ENCODE data around the gene RDH14. TPM values are rescaled to one million over a fixed set of nuclear protein-coding genes. Genes with fewer than 3 reads are reported as not detected.

The RDH14 gene
- polyA plus RNA-seq, 1 donor from 2014 or later = 36.6 TPM

DNA sequence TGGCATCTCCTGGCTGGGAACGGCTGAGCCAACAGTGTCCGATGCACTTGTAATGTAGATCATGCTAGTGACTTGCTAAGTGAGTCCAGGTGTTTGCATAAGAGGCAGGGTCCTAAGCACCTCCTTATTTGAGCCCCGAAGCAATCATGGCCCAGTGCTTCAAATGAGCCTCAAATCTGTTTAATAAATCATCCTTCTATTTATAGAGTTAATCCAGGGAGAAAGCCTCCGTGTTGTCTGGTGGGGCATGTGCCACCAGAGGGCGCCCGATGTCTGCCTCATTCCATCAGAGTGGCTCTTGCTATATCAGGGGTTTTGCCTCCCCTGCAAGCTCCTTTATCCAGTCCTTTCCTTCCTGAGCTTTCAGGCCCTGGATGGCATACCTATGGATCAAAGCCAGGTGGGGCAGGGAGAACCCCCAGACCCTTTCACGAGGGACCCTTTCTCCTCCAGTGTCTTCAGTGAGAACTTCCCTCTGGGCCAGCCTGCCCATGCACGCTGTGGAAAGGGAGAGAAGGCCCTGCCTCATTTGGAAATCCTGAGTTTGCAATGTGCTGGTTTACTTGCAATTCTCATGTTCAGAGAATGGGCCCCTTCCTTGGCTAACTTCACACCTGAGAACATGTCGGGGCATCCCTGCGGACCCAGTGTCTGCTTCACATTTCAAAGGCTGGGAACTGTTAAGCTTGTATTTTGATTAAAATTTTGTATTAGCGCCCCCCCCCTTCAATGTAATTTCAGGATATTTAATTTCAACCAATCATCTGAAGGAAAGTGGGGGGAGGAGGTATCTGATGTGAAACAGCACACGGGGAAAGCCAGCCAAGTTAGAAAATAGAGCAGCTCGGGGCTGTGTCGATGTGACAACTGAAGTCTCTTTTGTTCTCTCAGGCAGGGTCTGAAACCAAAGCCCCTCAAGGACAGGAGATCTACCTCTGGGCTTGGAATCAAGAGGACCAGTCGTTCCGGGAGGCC, 39.7 kb downstream of the RDH14 start:
- Mint-ChIP-seq H3K27ac (no peak overlapping the region), H3K4me3 (no peak overlapping the region), H3K36me3 (no peaks in the 10 kb centered on the region), H3K27me3 (peaks cover 7% of the 10 kb centered on the region), H3K9me3 (no peaks in the 10 kb centered on the region), H3K4me1 (no peaks in the 10 kb centered on the region)

DNA sequence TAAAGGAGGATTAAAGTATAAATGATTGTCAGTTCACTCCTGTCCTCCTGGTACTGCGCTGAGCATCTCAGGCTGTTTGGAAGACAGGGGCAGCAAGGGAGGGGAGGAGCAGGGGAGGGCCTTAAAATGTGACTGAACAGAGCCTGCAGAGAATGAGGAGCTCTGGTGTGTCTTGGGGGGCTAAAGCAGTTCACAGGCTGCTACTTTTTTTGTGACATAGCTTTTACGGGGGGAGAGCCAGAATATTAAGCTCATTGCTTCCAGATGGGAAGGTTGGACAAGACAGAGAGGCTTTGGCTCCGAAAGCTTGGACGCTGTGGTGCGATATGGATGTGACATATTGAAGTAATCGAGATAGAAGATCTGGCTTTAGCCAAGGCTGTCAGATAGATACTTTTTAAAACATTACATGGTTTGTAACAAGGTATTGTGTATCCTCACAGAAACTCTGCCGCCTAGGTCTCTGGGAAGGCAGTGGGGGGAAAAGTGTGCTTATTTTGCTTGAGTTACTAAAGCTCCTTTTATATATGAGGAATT, 40.5 kb downstream of the RDH14 start:
- H3K4me3 Mint-ChIP-seq = no peak overlapping the region
- no peaks in the 10 kb centered on the region for H3K9me3 Mint-ChIP-seq
- no peak overlapping the region for H3K27ac Mint-ChIP-seq
- H3K36me3 Mint-ChIP-seq = no peaks in the 10 kb centered on the region
- no peaks in the 10 kb centered on the region for H3K4me1 Mint-ChIP-seq
- H3K27me3 Mint-ChIP-seq = peaks cover 7% of the 10 kb centered on the region

DNA sequence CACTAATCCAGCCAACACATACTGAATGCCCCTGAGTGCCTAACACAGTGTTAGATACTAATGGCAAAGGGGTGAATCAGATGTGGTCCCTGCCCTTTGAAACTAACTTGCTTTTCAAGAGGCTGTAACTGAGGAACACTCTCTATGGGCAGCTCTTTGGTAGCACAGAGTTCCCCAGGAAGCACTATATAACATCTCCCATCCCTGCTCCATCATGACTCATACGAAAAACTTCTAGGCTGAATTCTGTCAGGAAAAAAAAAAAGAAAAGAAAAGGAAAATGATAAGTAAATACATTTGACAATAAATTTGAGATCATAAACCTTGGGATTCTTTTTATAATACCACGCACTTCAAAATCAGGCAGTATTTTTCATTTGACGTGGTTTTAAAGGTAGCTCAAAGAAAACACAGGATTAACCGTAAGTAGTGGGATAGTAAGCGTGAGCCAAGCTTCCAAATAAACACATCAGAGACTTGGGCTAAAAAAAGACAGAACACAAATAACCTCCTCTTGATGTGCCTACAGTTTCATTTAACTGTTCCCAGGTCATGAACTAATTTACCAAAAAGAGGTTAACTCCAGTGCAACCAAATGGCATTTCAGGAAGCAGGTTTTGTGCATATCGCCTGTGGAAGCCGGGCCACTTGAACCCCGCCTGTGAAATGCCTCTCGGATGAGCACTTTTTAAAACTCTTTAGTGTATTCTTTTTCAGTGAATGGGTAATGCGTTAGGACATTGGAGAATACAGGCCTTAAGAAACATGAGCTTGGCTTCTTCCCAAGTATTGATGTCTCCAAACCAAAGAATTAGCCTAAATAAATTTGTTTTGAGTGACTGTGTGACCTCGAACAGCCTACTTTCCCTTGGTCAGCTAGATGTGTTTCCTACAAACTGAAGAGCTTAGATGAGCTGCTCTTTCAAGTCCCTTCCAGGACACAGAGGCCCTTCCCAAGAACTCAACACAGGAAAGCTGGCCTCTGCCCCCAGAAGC, 42.0 kb downstream of the RDH14 start:
- Mint-ChIP-seq H3K4me1 (no peaks in the 10 kb centered on the region), H3K27ac (no peak overlapping the region), H3K4me3 (no peak overlapping the region), H3K36me3 (no peaks in the 10 kb centered on the region), H3K27me3 (peaks cover 5% of the 10 kb centered on the region), H3K9me3 (no peaks in the 10 kb centered on the region)

DNA sequence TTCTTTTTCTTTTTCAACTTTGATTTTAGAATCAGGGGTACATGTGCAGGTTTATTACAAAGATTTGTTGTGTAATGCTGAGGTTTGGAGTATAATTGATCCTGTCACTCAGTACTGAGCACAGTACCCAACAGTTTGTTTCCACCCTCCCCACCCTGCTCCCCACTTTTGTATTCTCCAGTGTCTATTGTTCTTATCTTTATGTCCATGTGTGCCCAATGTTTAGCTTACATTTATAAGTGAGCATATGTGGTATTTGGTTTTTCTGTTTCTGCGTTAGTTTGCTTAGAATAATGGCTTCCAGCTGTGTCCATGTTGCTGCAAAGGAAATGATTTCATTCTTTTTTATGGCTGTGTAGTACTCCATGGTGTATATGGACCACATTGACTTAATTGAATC, 43.1 kb downstream of the RDH14 start:
- peaks cover 5% of the 10 kb centered on the region for H3K27me3 Mint-ChIP-seq

DNA sequence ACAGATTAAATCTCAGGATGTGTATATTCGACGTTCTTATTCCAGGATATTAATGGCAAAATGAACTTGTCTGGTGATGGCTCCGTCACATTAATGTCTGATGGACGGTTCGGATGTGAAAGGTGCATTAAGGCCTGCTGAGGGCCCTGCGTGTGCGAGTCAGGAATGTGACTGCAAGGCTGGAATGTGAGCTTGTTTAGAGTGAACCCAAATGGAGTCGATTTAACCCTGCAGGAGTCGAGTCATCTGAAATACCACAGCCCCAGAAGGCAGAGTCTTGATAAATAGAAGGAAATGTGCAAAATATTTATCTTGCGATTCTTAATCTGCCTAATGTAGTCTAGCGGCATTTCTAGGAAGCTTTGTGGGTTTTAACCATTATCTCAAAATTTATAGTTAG, 44.3 kb downstream of the RDH14 start:
- H3K9me3 Mint-ChIP-seq = no peaks in the 10 kb centered on the region
- H3K4me1 Mint-ChIP-seq = no peaks in the 10 kb centered on the region
- H3K4me3 Mint-ChIP-seq = no peak overlapping the region
- H3K36me3 Mint-ChIP-seq = no peaks in the 10 kb centered on the region
- peaks cover 5% of the 10 kb centered on the region for H3K27me3 Mint-ChIP-seq
- no peak overlapping the region for H3K27ac Mint-ChIP-seq

More for the DNA sequence above, 43.1 kb downstream of the RDH14 start:
- H3K36me3 Mint-ChIP-seq = no peaks in the 10 kb centered on the region
- no peak overlapping the region for H3K4me3 Mint-ChIP-seq
- H3K27ac Mint-ChIP-seq = no peak overlapping the region
- H3K4me1 Mint-ChIP-seq = no peaks in the 10 kb centered on the region
- H3K9me3 Mint-ChIP-seq = no peaks in the 10 kb centered on the region

DNA sequence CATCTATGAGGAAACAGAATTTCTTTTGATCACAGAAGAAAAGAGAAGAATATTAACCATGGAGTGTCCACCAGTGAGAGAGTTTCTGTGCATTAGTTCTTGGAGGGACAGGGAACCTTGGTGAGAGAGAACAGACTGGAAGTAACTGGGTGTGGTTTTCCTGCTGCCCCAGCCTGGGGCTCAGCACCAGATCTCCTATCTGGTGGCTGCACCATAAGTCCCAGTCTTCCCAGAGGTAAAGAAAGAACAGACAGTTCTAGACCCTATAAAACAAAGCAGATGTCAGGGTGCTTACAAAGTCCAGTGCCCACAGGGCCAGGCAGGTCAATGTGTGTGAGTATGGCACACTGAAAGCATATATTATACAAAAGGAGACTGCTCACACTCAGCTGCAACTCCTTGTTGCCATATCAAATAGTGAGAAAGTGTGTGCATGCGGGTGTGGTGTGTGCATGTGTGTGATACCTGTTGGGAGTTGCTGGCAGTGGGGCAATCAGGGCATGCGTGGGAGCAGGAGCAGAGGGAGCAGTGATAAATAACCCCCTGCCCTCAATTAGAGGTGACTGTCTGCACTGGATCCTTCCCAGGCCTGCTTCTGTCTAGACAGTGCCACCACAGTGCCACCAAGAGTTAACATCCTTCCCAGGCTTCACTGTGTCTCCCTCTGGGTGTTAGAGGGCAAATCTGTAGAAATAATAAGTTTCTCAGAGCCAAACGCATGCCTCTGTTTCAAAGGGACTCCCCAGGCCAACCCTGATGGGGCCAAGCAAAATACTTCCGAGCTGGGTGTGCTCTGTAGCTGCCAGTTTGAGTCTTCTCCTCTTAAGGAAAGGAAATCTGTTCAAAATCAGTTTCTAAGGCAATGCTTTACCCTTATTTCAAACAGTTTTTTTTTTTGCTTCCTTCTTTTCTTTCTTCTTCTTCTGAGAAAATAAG, 45.7 kb downstream of the RDH14 start:
- H3K9me3 Mint-ChIP-seq = no peaks in the 10 kb centered on the region
- no peaks in the 10 kb centered on the region for H3K36me3 Mint-ChIP-seq
- no peaks in the 10 kb centered on the region for H3K4me1 Mint-ChIP-seq
- H3K4me3 Mint-ChIP-seq = no peak overlapping the region
- no peaks in the 10 kb centered on the region for H3K27me3 Mint-ChIP-seq
- H3K27ac Mint-ChIP-seq = no peak overlapping the region

DNA sequence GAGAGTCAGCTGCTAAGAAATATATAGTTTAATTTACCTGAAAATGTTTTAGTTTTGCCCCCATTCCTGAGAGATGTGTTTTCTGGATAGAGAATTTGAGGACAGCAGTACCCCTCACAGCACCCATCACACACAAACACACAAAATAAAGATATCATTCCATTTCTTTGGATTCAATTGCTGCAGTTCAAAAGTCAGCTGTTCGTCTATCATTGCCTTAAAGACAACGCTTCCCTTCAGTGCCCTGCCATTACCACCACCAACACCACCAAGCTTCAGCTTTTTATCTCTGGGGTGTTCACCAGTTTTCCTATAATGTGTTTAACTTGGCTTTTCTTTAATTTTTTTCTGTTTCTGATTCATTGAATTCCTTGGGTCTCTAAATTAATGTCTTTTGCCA, 49.7 kb downstream of the RDH14 start:
- Mint-ChIP-seq H3K9me3 (no peaks in the 10 kb centered on the region), H3K4me1 (peaks cover 0 to 2% (median 0%) of the 10 kb centered on the region in 3 donors), H3K27me3 (no peaks in the 10 kb centered on the region), H3K36me3 (no peaks in the 10 kb centered on the region), H3K4me3 (no peak overlapping the region), H3K27ac (no peak overlapping the region)

DNA sequence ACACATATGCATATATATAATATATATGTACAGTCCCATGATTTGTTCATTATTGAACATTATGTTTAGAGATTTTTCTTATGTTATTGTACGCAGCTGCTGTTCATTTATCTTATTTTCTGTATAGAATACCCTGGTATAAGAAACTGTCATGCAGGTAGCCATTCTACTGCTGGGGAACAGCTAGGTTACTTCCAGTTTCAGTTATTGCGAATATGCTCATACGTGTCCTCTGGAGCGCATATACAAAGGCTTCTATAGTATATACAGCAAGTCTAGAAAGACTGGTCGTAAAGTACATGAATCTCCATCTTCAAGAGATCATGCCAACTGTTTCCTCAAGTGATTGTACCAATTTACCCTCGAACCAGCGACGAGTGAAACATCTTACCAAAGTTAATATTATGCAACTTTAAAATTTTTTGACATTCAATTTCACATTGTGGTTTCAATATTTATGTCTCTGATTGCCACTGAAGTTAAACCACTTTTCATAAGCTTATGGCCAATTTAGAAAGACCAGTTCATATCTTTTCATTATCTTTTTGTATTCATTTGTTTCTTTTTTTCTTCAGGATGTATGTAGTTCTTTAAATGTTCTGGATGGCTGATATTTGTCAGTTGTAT, 53.5 kb downstream of the RDH14 start:
- Mint-ChIP-seq H3K4me1 (peaks cover 0 to 2% (median 0%) of the 10 kb centered on the region in 3 donors), H3K27ac (no peak overlapping the region), H3K36me3 (no peaks in the 10 kb centered on the region), H3K9me3 (no peaks in the 10 kb centered on the region), H3K27me3 (peaks cover 5% of the 10 kb centered on the region), H3K4me3 (peak overlapping the region in 1 of 4 donors; percentile 76)

DNA sequence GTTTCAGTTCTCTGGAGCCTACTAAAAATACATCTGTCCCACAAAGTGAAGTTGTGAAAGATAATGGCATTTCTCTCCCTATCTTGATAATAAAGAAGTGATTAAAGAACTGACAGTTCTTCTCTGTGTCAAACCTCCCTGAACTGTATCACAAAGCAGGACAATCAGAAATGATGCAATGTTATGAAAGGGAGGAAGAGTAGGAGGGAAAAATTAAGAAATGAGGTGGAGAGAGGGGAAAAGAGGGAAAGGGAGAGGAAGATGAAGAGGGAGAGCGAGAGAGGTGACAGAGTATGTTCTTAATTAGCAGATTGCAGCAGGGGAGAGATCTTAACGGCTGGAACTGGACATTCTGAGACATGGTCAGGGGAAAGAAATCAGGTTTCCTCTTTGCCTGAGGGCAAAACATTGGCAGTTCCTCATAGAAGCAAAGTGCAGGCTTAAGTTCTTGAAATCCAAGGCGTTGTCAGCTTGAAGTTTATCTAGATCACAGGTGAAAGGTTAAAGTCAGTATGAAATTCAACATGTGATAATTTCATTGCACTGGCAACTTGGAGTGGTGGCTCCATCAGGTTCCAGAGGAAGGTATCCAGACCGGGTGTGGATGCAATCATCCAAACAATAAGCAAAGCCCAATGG, 54.6 kb downstream of the RDH14 start:
- Mint-ChIP-seq H3K27ac (no peak overlapping the region), H3K4me3 (no peak overlapping the region), H3K4me1 (peaks cover 0 to 2% (median 0%) of the 10 kb centered on the region in 3 donors), H3K9me3 (no peaks in the 10 kb centered on the region), H3K36me3 (no peaks in the 10 kb centered on the region), H3K27me3 (peaks cover 5% of the 10 kb centered on the region)

Other genes starting within 250 kb of the RDH14 start
- 0.55 TPM for gene NT5C1B, start 28.9 kb upstream of the RDH14 start, polyA plus RNA-seq

Data from IgD-negative memory B cell (primary cell).